EH (cell line): ENCODE data around the gene NWD2.

ENCODE experiments used
- DNase-seq: peaks from one replicate; pipeline ENCODE4 v3.0.0-alpha.2; 2015; ENCODE audit warnings: low read depth

The NWD2 gene

DNA sequence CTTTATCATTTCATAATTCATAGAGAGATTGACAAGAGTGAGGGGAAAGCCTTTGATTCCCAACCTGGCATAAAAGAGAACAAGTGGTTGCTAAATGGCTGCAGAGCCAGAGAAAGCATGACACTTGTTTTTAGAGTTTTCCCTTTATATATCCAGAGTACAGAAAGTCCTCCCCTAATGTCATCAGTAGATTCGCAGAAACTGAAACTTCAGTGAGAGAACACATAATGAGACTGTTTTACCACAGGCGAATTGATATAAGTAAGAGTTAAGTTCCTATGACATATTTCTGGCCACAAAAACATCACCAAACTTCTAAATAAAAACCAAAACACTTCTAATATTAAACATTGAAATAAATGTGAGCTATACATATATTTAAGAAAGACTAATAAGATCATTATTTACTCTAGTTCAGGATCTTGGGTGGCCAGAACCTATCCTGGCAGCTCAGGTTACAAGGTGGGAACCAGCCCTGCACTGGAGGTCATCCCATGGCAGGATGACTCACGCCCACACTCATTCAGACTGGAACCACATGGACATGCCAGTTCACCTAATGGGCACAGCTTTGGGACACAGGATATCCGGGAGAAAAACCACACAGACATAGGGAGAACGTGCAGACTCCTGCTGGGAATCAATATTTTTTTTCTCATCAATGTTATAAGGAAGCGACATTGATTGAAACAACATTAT, 35.5 kb downstream of the NWD2 start:
- no peak for DNase-seq

DNA sequence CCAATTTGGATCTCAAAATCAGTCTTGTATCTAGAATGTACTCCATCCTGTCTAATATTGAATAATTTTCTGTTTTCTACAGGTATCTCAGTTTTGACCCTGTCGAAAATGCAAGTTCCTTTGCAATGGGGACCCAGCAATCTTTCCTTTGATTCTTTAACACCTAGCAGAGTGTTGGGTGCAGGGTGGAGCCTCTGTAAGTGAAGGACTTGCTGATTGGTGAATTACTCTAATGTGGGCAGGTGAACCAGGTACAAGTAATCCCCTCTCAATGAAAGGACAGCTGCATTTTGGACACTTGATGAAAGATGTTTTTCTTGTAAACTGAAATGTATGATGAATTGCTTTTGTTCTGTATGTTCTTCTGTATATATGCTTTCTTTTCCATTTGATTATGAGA, 54.9 kb downstream of the NWD2 start:
- DNase-seq, result no peak

DNA sequence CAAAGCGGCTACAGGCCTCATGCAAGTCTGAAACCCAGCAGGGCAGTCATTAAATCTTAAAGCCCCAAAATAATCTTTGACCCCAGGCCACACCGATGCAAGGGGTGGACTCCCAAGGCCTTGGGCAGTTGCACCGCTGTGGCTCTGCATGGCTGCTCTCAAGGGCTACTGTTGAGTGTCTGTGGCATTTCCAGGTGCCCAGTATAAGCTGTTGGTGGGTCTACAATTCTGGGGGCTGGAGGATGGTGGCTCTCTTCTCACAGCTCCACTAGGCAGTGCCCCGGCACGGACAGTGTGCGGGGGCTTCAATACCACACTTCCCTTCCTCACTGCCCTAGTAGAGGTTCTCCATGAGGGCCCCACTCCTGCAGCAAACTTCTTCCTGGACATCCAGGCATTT, 60.1 kb downstream of the NWD2 start:
- DNase-seq, result no peak

DNA sequence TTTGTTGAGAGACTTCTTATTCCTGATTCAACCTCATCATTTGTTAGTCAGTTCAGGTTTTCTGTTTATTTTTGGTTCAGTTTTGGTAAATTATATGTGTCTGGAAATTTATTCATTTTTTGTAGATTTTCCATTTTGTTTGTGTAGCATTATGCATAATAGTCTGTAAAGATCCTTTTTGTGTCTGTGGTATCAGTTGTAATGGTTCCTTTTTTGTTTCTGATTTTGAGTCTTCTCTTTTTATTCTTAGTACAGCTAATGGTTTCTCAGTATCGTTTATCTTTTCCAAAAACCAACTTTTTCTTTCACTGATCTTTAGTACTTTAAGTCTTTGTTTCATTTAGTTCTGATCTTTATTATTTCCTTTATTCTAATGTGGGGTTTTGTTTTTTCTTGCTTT, 61.4 kb downstream of the NWD2 start:
- no peak for DNase-seq

DNA sequence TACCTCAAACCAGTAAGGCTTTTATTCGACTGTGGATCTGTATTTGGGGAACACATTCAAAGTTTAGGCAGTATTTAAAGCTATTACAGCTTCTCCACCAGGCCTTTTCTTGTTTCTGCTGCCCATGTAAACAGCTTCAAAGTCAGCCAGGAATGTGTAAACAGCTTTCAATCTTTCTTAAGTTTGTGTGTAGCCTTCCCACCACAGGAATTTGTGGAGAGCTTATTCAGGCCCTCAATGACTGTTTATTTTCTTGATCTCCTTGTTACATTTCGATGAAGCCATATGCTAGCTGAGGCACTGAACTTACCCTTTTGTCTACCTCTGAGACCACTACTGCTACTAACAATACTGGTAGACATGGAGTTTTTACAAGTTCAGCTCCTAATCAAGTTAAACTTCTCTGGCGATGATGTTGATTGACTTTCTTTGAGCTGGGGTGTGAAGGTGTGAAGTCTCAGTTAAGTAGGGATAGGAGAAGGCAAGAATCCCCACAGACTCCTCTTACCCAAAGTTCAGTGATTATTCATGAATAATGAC, 72.6 kb downstream of the NWD2 start:
- DNase-seq, result no peak

DNA sequence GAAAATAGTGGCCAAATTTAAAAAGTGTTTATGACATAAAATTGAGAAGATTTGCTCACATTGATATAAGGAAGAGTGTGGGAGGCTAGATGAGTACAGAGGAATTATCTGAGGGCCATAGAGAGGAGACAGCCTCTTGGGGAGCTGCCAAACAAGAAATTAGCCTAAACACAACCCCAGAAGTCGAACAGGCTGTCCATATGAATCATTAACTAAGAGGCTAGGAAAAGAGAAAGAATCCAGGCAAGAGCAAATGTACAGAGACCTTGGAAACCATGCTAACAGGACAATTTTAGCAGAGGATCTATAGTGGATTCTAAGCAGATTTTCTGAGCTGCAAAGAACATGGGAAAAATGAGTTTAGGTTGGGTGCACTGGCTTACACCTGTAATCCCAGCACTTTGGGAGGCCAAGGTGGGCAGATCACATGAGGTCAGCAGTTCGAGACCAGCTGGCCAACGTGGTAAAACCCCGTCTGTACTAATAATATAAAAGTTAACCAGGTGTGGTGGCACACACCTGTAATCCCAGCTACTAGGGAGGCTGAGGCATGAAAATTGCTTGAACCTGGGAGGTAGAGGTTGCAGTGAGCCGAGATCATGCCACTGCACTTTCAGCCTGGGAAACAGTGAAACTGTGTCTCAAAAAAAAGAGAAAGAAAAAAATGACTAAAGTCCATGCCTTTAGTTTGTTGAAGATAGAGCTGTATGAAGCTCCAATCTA, 76.1 kb downstream of the NWD2 start:
- DNase-seq, result no peak

- DNase-seq, result no peak
Observed at GRCh38 chr4:37322122-37322521, 77.6 kb downstream of the NWD2 start.

DNA sequence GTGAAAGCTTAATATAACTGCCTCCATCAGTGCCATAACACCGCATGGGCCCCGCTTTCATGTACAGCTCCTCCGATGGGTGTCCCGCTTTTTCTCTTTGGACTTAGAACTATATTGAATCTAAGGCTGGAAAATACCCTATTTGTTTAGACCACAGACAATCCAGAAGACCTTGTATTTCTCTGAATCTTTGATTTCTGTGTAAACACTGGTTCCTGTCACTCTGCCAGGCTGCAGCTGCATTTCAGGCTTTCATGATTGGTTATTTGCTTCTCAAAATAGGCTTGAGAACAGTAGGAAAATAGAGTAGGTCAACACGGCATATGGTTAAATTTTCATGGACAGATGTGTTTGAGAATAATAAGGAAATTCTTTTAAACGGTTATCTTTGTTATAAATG, 80.0 kb downstream of the NWD2 start:
- DNase-seq, result no peak

GRCh38 chr4:37326852-37327251, 82.3 kb downstream of the NWD2 start:
- DNase-seq, result no peak

DNA sequence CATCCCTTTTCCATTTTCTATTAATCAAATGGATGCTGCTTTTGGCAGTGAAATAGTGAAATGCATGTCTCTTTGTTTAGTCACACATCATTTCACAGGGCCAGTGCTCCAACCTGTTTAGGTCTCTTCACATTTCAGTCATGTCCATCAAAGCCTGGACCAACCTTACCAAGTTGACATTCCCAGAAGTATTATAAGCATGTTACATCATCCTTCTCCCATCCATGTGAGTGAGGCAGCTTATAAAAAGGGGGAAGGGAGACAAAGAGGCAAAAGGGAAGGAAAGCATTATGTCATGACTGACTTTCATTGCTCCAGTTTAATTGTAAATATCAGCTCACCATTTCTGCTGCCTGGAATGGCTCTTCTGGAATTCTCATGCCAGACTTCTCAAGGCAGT, 94.4 kb downstream of the NWD2 start:
- no peak for DNase-seq

GRCh38 chr4:37358748-37359147, 114.2 kb downstream of the NWD2 start:
- no peak for DNase-seq

GRCh38 chr4:37359261-37359660, 114.7 kb downstream of the NWD2 start:
- no peak for DNase-seq

GRCh38 chr4:37365888-37366287, 121.3 kb downstream of the NWD2 start:
- no peak for DNase-seq

- no peak for DNase-seq
Observed at GRCh38 chr4:37367901-37368300, 123.4 kb downstream of the NWD2 start.

DNA sequence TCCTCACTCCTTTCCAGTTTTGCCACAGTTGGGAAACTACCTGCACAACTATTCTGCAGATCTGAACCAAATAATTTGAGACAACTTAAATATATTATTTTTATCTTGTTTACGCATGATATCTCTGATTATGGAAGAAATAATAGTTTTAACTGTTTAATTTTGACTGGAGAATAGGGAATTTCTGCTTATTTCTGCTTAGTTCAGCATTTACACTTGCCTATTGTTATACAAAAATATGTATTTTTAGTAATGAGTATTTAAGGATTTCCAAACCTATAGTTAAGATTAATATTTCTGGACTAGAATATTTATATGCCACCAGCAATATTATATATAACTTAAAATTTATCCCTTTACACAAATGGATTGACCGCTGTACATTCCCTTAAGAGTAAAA, 125.5 kb downstream of the NWD2 start:
- DNase-seq, result no peak

GRCh38 chr4:37381040-37381668, 136.6 kb downstream of the NWD2 start:
- no peak for DNase-seq

DNA sequence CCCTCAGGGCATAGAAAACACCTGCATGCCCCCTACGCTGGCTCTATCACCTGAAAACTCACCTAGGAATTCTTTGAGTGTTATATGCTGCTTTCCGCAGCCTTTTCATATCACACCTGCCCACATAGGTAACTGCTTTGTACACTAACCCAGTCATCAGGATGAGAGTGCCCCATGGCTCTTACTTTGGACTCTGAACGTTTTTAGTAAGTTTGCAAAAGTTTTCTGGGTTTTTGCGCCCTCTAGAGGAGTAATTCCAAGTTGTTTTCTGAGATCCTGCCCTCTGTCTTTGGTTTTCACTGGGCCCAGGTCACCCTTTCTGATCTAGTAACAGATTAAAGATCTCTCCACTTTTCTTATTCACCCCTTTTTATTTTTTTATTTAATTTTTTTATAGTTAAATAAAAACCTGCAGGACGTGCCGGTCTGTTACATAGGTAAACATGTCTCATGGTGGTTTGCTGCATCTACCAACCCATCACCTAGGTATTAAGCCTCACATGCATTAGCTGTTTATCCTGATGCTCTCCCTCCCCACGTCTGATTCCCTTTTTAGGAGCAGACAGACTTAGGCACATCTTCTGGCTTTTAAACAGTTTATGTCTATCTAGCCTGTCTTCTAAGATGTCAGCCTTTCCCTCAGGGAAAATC, 139.2 kb downstream of the NWD2 start:
- DNase-seq, result peak; percentile 3

DNA sequence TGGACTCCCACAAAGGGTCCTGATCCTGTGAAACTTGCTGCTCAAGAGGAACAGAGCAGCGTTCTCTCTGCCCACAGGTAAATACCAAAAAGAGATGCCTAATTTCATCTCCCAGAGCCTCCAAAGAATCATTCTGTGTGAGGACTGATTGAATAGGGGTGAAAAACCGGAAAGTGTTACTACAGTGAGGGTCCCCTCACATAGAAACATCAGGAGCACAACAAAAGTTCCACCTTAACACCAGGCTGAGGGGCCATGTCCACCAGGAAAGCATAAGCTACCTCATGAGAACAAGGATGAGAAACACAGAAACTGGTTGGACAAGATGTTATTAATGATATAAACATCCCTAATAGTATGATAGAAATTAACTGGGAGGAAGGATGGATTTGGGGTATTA, 140.9 kb downstream of the NWD2 start:
- no peak for DNase-seq

DNA sequence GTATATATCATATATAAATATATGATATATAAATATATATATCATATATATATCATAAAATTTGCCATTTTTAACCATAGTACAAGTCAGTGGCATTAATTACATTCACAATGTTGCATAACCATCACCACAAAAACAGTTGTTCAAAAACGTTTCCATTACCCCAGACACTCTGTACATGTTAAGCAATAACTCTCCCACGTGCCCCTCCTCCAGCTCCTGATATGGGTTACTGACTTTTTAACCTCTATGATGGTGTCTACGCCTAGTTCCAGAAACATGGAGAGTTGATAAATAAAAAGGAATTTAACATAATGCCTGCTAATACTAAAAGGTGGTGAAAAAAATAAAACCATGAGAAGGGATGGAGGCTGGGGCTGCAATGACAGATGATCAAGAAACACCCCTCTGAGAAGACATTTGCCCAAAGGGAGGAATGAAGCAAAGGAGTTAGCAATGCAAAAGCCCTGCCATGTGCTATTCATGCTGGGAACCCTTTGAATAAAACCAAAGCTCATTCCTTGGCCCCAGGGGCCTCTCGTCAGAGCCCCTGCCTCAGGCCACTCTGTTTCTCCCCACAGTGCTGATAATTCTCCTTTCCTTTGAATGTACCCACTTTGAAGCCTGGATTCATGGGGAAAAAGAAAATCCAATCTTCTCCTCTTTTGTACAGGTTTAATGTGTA, 144.3 kb downstream of the NWD2 start:
- DNase-seq, result no peak

- no peak for DNase-seq
Observed at GRCh38 chr4:37389366-37389765, 144.8 kb downstream of the NWD2 start.

DNA sequence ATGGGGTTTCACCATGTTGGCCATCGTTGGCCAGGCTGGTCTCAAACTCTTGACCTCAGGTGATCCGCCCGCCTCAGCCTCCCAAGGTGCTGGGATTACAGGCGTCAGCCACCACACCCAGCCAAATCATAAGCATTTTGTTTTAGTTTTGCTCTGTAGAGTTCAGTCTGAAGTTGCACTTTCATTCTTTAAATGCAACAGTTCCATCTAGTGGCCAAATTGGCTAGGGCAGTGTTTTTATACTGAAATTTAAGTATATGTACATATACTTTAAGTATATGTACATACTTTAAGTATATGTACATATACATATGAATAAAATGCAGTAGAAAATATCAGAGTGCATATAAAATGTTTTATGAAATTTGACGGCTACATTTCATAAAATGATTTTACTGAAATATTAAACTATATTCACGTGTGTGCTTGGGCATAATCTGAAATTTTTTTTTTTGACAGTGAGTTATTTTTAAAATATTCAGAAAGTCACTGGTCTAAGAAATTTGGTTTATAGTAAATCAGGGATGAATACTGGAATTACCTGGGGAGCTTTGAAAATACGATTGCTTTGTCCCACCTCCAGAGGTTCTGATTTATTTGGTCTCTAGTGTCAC, 145.5 kb downstream of the NWD2 start:
- DNase-seq, result peak; percentile 31
